PC-3 (cell line): ENCODE measurements around the gene FKBP3.

ENCODE experiments used
- EZH2 ChIP-seq: fragments of 300-600 bp; sonication (generic); IDR thresholded peaks from one replicate; pipeline ENCODE4 v1.6.1; 2017; ENCODE audit warnings: antibody characterized with exemption, mild to moderate bottlenecking, low read length; ENCODE audit not compliant: unreplicated experiment
- EZH2phosphoT487 ChIP-seq: fragments of 300-600 bp; sonication (generic); IDR thresholded peaks from 2 replicates; pipeline ENCODE4 v1.6.1; 2018; ENCODE audit warnings: mild to moderate bottlenecking, antibody characterized with exemption, low read length, borderline replicate concordance
- TF ChIP-seq, protein P1 (sequence below): fragments of 300-600 bp; sonication (generic); conservative IDR thresholded peaks from 2 replicates; pipeline ENCODE4 v1.5.1; 2017; ENCODE audit warnings: antibody characterized with exemption, low read depth, mild to moderate bottlenecking, low read length

DNA sequence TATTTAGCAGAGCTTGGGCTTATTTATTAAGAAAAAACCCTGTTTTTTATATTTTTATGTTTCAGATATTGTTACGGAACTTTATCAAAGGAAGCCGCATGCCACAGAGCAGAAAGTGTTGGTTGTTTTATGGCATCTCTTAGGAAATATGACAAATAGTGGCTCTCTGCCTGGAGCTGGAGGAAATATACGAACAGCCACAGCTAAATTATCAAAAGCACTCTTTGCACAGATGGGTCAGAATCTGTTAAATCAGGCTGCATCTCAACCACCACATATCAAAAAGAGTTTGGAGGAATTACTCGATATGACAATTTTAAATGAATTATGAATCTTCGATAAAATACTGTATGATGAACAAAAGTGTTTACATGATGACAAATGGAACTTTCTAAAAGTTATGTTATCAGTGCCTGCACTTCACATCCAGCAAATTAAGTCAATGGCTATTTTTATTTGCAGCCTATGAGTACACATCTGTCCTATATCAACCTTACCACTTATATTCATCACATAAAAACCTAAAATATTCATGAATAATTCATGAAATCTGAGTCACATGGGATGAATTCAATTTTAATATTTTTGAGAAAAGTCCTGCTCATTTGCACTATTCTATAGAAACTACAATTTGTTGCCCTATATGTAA lies 60.9 kb downstream of the FKBP3 start:
- no peak for TF ChIP-seq EZH2
- TF ChIP-seq, protein P1, sequence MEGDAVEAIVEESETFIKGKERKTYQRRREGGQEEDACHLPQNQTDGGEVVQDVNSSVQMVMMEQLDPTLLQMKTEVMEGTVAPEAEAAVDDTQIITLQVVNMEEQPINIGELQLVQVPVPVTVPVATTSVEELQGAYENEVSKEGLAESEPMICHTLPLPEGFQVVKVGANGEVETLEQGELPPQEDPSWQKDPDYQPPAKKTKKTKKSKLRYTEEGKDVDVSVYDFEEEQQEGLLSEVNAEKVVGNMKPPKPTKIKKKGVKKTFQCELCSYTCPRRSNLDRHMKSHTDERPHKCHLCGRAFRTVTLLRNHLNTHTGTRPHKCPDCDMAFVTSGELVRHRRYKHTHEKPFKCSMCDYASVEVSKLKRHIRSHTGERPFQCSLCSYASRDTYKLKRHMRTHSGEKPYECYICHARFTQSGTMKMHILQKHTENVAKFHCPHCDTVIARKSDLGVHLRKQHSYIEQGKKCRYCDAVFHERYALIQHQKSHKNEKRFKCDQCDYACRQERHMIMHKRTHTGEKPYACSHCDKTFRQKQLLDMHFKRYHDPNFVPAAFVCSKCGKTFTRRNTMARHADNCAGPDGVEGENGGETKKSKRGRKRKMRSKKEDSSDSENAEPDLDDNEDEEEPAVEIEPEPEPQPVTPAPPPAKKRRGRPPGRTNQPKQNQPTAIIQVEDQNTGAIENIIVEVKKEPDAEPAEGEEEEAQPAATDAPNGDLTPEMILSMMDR, result no peak
- TF ChIP-seq EZH2phosphoT487, result no peak
